NCI-H345 treated with DMSO at 0.1 percent for 48 hours (cell line): ENCODE measurements around the gene SLC9A4.

Source experiments
- DNase-seq: peaks from one replicate; lab custom pipeline; 2025; ENCODE audit not compliant: unreplicated experiment; lab: John Stamatoyannopoulos, UW

Gene SLC9A4

DNA sequence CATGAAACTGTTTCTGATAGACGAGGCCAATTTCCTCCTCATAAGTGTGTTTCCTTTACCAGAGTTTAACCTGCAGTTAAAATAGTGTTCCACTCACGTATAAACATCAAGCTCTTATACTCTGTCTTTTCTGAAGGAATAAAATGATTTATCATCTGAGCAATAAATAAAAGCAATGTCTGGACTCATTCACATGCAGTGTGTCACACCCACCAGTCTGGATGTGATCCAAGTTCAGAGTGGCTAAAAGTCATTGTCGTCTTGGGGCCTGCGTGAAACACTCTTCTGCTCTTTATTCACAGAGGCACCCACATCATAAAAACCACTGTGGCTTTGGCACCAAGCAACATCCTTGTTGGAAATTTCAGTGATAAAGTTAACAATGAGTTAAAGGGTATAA is 19.5 kb upstream of the SLC9A4 start:
- peak; percentile 52 for DNase-seq

DNA sequence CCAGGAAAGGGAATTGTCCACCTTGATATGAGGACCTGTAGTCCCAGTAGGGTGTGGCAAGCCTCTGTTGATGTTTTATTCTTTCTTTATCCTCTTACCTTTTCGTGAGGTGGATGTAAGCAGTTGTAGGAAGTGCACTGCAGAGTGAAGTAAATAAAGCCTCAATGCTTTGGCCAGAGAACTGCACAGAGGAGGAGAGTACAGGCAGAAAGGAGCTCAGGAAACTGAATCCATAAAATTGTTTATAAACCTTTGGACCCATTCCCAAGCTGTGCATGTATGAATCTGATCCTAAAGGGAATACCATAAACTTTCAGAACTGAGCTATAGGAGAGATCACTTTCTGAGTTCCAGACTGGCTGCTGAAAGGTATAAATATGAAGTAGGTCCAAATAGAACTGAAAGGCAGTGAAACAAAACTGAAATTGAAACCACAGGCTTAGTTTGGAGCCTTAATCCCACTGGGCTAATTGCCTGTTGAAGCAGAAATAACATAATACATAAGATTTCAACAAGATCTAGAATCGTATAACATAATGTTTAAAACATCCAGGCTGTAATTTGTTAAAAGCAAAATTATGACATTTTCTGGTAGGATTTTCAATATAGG is 17.9 kb upstream of the SLC9A4 start:
- DNase-seq = no peak

DNA sequence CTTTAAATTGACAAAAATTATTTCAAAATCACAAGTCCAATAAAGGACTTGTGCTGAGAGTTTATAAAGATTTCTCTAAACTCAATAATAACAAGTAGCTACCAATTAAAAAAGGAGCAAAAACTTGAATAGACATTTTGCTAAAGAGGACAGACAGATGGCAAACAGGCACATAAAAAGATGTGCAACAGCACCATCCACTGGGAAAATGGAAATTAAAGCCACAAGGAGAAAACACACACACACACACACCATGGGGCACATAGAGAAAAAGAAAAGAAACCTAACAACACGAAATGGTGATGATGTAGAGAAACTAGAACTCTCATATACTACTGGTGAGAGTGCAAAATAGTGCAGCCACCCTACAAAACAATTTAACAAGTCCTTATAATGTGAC is 12.6 kb upstream of the SLC9A4 start:
- no peak for DNase-seq

DNA sequence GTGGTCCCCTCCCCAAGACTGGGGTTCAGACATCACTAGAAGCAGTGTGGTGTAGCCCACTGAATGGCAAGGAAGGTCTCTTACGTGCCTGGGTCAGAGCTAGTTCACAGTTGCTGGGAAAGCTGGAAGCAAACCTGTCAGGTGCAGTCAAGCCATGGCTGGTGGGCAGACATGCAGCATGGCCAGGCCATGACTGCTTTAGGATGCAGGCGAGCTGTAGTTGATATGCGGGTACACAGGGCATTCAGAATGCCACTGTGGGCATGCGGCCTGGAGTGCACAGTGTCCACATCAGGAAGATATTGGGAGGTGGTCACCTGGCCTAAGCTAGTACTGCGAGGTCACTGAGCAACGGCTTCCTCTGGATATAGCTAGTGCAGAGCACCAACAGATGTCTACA is 11.8 kb upstream of the SLC9A4 start:
- no peak for DNase-seq

DNA sequence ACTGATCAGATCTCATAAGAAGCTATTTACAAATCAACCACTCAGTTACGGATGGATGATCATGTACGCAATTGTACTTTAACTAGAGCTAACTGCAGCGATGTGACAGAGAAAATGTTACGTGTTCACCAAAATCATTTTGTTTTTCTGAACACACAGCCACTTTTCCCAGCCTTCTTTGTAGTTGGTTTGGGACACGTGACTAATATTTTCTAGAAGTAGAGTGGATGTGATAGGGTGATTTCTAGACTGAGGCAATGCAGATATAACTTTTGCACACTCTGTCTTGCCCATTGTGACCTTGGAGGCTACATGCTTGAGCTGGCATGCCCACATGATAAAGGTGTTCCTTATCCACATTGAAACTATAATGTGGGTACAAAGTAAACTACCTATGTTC is 9.9 kb upstream of the SLC9A4 start:
- no peak for DNase-seq

DNA sequence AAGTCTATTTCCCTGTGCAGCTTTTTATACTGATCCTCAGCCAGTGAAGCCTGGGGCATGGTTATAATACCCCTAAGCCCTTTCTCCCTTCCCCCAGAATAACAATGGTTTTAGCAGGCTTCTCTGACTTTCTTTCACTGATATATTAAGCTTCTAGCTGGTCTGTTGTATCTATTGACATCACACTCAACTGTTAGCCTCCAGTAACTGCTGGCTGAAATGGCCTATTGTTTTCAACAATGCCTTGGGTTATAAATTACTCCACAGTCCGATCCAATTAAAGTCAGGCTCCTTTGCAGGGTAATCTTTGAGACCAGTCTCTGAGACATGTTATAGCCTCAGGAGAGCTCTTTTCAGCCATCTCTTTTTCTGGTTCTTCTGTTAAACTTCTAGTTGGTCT is 2.9 kb upstream of the SLC9A4 start:
- no peak for DNase-seq

DNA sequence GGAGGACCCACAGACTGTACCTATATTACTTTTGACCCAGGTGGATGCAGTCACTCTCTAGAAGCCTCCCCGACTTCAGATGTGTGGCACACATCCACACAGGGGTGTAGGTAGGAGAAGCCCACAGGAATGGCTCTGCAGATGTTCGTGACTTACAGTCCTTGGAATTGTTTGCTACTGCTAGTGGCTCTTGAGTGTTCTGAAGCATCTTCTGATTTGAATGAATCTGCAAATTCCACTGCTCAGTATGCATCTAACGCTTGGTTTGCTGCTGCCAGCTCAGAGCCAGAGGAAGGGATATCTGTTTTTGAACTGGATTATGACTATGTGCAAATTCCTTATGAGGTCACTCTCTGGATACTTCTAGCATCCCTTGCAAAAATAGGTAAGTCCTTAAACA is 605 bp downstream of the SLC9A4 start:
- no peak for DNase-seq

GRCh38 chr2:102474785-102475184 is 1.8 kb downstream of the SLC9A4 start:
- no peak for DNase-seq

- no peak for DNase-seq
These were observed 5.9 kb downstream of the SLC9A4 start for GRCh38 chr2:102478686-102479470.

DNA sequence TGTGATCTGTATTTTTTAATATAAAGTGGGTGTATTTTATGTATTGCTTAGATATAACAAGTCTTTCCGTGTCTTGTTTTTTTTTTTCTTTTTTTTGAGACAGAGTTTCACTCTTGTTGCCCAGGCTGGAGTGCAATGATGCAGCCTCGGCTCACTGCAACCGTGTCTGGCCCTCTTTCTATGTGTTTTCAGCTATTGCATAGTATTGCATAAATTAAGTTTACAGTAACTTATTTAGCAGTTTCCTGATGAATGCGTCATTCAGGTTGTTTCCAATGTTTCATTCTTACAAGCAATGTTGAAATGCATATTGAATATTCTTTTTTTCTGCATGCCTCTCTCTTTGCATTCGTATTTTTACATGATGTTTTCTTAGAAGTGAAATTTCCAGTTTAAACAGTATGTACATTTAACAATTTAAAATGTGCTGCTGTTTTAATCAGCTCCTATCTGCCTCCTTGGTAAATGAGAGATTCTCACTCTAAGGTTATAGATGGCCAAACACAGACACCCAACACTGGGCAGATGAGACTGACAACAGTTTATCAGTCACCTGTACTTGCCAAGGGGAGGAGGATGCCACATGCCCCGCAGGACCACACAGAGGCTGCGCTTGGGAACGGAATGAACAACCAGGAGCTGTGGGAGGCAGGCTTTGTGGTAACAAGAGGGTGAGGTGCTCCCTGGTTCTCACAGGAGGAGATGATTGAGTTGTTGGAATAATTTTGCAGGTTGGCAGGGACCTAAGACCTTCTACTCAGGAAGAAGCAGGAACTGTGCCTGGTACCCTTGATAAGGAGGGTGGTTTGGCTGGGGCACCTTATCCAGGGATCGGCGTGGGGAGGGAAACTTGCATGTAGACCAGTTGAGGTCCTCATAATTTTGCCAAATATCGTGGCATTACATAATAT is 7.5 kb downstream of the SLC9A4 start:
- DNase-seq = no peak

GRCh38 chr2:102481931-102482330 is 8.9 kb downstream of the SLC9A4 start:
- no peak for DNase-seq

- no peak for DNase-seq
These were observed 10.1 kb downstream of the SLC9A4 start for GRCh38 chr2:102483086-102483485.

DNA sequence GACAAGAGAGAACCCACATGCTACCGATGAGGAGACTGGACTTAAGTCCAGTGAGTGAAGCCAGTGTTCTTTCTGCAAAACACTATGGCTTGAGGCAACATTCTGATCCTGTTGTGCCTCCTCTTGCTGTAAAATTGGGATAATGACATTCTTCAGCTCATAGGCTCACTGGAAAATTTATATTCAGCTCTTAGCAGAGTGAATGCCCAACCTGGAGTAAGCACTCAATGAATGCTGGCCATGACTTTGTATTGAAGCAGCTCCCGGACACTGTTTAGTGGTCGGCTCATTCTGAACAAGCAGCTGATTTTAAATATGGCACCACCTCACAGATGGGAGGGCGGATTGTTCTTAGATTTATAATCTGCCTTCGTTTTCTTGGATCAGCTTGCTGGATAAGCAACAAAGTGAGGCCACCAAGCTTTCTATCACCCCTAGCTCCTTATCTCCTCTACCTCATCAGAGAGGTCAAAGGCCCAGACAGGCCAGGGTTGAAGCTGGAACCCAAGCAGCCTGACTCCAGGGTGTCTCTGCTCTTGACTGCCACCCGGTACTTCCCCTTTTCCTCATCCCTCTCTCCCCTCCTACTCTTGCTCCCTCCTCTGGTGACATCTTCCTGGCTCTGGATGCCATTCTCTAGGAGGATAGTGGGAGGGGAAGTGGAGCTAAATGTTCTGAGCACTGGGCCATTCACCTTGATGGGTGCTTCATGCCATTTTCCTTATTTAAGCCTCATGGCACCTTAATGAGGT is 11.5 kb downstream of the SLC9A4 start:
- DNase-seq = no peak

DNA sequence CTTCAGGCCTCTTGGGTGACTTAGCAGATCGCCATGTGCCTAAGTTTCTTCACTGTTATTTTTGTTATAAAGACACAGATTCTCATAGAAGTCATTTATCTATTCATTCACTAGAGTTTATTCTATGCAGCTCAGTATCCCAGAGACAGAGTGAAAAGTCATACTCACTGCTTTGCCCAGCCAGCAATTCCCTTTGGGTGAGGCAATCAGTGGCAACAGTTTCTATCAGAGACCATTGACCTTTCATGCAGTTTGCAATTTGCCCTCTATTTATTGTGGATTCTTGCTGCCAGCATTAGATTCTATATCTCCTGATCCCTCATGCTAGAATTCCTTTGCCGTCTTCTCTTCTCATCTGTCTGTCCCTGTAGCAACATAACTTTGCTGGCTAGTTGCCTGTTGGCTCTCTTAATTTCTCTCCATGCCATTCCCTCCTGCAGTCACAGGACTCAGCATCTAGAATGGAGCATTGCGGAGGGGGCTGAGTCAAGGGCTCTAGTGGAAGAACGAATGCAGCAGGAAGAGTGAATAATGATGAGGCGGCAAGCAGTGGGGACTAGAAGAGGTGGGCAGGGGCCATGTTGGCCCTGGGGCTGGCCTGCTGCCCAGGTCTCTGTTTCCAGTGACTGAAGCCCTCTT is 12.2 kb downstream of the SLC9A4 start:
- no peak for DNase-seq

DNA sequence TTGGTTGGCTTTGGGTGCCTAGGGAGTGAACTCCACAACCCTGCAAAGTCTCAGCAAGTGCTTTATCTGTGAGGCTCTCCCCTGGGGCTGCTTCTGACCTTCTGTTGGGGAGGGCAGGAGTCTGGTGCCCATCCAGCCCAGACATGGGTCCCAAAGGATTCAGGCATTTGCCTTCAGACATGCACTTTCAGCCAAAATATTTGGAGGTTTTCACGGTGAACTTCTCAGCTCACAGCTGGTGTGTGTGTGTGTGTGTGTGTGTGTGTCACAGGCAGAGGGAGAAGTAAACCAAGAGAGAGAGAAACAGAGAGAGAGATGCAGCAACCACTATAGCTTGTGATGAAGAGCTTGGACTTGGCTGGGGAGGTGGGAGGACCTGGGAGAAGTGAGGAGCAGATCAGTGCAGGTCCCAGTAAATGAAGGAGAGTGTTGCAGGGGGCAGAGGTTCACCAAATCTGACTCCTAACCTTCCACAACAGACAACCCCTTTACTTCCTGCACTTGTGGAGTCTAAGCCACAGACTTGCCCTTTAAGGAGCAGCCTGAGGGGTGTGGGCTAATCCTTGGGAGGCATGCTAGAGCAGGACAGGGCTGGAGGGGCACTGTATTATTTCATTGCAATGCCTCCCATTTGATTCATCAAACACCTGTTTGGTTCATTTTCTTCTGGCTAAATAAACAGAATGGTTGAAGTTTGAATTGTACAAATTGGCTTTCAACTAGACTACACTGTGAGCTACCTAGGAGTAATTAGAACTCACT is 14.1 kb downstream of the SLC9A4 start:
- no peak for DNase-seq

DNA sequence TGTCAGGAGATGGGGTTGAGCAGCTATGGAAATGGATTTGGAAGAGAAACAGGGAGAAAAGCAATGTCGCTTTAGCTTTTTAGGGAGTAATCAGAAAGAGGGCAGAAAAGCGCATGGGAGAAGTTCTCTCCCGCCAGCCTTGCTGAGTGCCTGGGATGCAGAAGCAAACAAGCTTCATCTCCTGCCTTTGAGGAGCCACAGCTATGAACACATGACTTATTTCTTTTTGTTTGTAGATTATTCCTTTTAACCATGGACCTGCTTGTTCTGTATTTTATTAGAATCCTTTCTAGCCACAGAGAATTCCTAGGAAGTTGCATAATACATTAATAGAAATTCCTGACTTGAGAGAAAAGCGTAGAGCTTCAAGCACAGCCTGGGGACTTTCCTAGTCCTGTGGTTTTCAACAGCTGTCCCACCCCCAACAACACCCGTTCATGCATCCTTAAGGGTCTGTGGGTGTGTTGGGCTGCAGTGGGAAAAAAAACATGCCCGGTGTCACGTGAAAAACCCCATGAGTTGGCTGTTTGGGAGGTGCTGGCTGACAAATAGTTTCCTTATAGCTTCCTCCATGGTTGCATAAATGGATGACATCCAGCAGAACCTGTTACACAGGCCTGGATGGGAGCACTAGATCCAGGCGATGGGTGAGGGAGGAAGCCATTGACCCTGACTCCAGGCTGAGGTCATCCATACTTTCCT is 14.9 kb downstream of the SLC9A4 start:
- no peak for DNase-seq

GRCh38 chr2:102489646-102490045 is 16.6 kb downstream of the SLC9A4 start:
- no peak for DNase-seq

GRCh38 chr2:102492006-102492405 is 19.0 kb downstream of the SLC9A4 start:
- no peak for DNase-seq

DNA sequence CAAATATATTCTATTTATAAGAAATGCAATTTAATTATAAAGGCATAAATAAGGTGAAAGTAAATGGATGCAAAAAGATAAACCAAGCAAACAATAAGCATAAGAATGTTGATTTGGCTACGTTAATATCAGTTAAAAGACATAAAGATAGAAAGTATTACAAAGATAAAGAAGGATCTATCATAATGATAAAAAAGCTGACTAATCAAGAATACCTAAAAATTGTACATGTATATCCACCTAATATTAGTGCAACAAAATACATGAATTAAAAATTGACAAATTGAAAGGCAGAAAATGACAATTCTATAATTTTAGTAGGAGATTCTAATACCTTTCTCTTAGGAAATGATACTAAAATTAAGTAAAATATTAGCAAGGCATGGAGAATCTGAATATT is 21.5 kb downstream of the SLC9A4 start:
- DNase-seq = no peak
